HL-60 (cell line): ENCODE data around the gene OPTC.

ENCODE experiments used
- DNase-seq, 2 experiments: peaks; one replicate each; pipeline ENCODE4 v3.0.0-alpha.2; 2010 to 2020; ENCODE audit warnings: low read depth in 1 of 2, low spot score in 1 of 2
- H3K27ac ChIP-seq: fragments of 250-450 bp; sonication (Bioruptor Pico); replicated peaks from 2 replicates; pipeline ENCODE4 v1.5.1; 2020; ENCODE audit warnings: mild to moderate bottlenecking, moderate library complexity
- H3K27me3 ChIP-seq: fragments of 250-450 bp; sonication (Bioruptor Pico); 2 replicates; pipeline ENCODE4 v1.5.1; 2021; ENCODE audit warnings: mild to moderate bottlenecking, moderate library complexity; ENCODE audit not compliant: insufficient read depth, poor library complexity, severe bottlenecking
- H3K4me3 ChIP-seq: replicated peaks from 2 replicates; pipeline ENCODE4 v1.5.1; 2011; ENCODE audit warnings: mild to moderate bottlenecking, control low read depth, low read length; ENCODE audit not compliant: insufficient read depth
- CTCF ChIP-seq: IDR thresholded peaks from one replicate; pipeline ENCODE4 v1.5.1; 2011; ENCODE audit warnings: low read length, control low read depth, inconsistent platforms; ENCODE audit not compliant: insufficient read depth
- GABPA ChIP-seq: IDR thresholded peaks from 2 replicates; pipeline ENCODE4 v1.6.1; 2012; ENCODE audit warnings: low read depth
- POLR2AphosphoS5 ChIP-seq: IDR thresholded peaks from 2 replicates; pipeline ENCODE4 v1.6.1; 2012; ENCODE audit warnings: low read depth
- SPI1 ChIP-seq: IDR thresholded peaks from 2 replicates; pipeline ENCODE4 v1.6.1; 2012; ENCODE audit warnings: low read depth, mild to moderate bottlenecking, borderline replicate concordance
- TF ChIP-seq, protein P1 (sequence below): IDR thresholded peaks from 2 replicates; pipeline ENCODE4 v1.6.1; 2012; ENCODE audit warnings: low read depth; ENCODE audit not compliant: insufficient replicate concordance

OPTC gene

DNA sequence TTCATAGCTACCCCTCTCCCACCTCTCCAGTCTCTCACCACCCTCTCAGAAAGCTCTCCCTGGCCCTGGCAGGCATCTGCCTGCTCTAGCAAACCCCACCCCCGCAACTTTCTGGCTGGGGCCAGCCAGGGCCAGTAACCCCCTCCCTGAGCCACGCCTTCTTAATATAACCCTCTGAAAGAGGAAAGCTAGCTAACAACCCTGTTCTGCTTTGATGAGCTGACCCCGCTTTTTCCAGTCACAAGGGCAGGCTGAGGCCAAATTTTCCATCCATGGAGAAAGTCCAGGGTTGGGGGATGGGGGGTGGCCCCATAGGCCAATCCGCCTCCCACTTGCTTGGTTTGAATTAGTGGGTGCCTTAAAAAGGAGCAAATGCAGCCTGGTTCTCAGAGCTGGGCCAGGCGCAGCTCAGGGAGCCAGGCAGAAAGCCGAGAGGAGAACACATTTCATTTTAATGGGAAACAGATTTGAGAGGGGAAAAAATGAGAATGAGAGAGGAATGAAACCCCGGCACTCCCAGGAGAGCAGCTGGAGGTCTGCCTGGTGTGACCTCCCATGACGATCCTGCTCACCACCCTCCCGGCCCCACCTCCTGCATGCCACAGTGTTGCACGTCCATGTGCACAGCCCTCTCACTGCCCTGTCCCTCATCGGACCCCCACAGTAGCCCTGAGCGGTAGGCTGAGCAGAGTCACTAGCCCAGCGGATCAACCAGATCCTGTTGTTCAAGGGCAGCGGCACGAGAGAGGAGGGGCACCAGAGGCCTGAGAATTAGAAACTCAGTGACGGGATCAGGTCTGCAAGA, 62.3 kb downstream of the OPTC start:
- TF ChIP-seq SPI1 (no peak), CTCF (no peak), GABPA (no peak), POLR2AphosphoS5 (no peak)
- TF ChIP-seq, protein P1, sequence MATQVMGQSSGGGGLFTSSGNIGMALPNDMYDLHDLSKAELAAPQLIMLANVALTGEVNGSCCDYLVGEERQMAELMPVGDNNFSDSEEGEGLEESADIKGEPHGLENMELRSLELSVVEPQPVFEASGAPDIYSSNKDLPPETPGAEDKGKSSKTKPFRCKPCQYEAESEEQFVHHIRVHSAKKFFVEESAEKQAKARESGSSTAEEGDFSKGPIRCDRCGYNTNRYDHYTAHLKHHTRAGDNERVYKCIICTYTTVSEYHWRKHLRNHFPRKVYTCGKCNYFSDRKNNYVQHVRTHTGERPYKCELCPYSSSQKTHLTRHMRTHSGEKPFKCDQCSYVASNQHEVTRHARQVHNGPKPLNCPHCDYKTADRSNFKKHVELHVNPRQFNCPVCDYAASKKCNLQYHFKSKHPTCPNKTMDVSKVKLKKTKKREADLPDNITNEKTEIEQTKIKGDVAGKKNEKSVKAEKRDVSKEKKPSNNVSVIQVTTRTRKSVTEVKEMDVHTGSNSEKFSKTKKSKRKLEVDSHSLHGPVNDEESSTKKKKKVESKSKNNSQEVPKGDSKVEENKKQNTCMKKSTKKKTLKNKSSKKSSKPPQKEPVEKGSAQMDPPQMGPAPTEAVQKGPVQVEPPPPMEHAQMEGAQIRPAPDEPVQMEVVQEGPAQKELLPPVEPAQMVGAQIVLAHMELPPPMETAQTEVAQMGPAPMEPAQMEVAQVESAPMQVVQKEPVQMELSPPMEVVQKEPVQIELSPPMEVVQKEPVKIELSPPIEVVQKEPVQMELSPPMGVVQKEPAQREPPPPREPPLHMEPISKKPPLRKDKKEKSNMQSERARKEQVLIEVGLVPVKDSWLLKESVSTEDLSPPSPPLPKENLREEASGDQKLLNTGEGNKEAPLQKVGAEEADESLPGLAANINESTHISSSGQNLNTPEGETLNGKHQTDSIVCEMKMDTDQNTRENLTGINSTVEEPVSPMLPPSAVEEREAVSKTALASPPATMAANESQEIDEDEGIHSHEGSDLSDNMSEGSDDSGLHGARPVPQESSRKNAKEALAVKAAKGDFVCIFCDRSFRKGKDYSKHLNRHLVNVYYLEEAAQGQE, result no peak
- no peak overlapping the region for H3K27ac ChIP-seq
- H3K4me3 ChIP-seq, result no peak overlapping the region
- no peak for DNase-seq
- no peaks in the 10 kb centered on the region for H3K27me3 ChIP-seq

- H3K27ac ChIP-seq, result no peak overlapping the region
- DNase-seq, result no peak
- TF ChIP-seq POLR2AphosphoS5 (no peak), SPI1 (no peak), GABPA (no peak), CTCF (no peak)
- TF ChIP-seq, protein P1, result no peak
- no peaks in the 10 kb centered on the region for H3K27me3 ChIP-seq
- H3K4me3 ChIP-seq, result no peak overlapping the region
Measured at GRCh38 chr1:203557390-203557789, 63.4 kb downstream of the OPTC start.

- no peaks in the 10 kb centered on the region for H3K27me3 ChIP-seq
- H3K27ac ChIP-seq, result no peak overlapping the region
- DNase-seq, result peak in 1 of 2 experiments; percentile 20
- H3K4me3 ChIP-seq, result no peak overlapping the region
- no peak for TF ChIP-seq CTCF
- no peak for TF ChIP-seq SPI1
- no peak for TF ChIP-seq GABPA
- TF ChIP-seq, protein P1, result no peak
- no peak for TF ChIP-seq POLR2AphosphoS5
Measured at GRCh38 chr1:203558064-203558760, 64.3 kb downstream of the OPTC start.
